ENCODE data around the gene TMIGD1.

Gene TMIGD1

DNA sequence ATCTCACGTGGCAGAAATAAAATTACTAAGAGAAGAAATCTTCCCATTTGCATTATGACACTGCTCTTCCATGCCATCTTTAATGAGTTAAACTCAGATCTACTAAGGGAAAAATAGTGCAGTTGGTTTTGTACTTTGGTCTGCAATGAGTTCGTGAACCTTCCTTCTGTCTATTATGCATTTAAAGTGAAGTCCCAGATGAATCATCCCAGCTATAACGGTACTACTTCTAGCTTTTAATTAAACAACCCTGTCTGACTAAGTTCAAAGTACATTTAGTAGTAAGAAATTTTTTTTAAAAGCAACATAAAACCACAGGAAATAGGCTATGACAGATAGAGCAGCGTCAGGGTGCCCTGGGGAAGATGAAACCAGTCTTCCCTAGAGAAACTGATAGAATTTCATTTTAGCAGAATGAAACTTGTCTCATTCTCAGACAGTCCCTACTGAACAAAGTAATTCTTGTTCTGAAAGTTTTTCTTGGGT lies 1.8 kb downstream of the TMIGD1 start:
- DNase-seq (ENCODE audit: low spot score) = peak; percentile 80

DNA sequence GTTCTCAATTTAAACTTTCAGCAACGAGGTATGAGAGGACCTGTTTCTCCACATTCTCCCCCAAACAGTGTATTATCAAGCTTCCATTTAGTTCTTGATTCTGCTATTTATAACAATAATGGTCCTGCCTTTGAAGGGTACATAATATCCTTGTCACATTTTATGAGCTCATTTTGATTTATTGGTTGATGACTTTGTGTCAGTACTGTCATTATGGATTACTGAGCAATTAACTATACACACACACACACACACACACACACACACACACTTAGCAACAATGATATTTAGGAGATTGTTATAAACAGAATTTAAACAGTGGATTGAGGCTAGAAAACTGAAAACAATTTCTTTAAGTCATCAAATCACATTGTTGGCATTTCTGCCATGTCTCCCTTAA lies 7.0 kb downstream of the TMIGD1 start:
- DNase-seq (ENCODE audit: low spot score) = no peak

- DNase-seq (ENCODE audit: low spot score) = no peak
Measured at GRCh38 chr17:30324723-30325122, 9.1 kb downstream of the TMIGD1 start.

DNA sequence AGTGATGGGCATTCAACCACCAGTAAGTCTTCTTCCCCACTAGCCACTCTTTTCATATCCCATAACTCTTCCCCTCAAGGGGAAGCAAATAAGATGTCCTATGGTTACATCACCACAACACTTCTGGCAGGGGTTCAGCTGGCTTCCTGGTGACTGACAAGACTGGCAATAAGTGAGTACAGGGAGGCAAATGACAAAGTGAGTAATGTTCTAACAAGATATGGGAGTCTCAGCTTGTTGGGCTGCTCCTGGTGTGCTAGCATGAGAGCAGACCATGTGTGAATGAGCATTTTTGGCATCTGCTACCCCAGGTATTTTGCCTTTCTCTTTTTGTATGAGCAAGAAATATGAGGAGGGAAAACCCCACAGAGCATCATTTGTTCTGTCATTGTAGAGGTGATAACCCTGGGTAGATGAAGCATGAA lies 9.9 kb downstream of the TMIGD1 start:
- DNase-seq (ENCODE audit: low spot score) = peak; percentile 59

- peak; percentile 62 for DNase-seq (ENCODE audit: low spot score)
Measured at GRCh38 chr17:30323262-30323894, 10.5 kb downstream of the TMIGD1 start.

GRCh38 chr17:30321314-30321713 lies 12.5 kb downstream of the TMIGD1 start:
- no peak for DNase-seq (ENCODE audit: low spot score)

- DNase-seq (ENCODE audit: low spot score) = no peak
Measured at GRCh38 chr17:30318155-30318554, 15.7 kb downstream of the TMIGD1 start.

DNA sequence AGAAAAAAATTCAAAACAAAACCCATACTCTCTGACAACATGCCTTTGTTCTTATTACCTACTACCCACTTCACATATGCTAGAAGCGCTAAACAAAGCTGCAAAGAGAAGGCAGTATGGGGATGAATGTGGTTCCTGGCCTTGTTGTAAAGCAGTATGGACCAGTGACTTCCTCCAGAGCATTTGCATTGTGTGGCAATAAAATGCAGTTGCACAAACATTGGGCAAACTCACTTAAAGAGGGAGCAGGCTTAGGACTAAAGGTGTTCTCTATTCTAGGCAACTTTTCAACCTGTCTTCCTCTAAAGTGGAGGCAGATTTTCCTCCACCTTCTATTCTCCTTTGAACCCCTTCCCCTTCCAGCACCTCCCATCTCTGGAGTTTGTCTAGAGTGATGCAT lies 17.1 kb downstream of the TMIGD1 start:
- DNase-seq (ENCODE audit: low spot score) = no peak

- no peak for DNase-seq (ENCODE audit: low spot score)
Measured at GRCh38 chr17:30315106-30315505, 18.8 kb downstream of the TMIGD1 start.

DNA sequence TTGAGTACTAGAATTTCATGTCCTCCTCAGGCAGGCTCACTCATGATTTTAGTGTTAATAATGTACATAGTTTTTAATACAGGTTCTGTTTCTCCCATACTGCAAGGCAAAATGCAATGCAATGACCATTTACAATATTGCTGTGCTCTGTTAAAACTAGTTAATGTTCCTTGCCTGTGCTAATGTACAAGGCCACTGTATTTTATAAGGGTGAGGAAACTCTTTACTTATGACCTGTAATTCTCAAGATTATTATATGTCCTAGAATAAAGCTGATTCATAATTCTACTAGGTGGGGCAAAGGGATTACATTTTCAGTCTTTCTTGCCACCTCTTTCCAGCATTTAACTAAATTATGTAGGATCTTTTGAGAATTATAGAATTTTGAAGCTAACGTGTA lies 19.4 kb downstream of the TMIGD1 start:
- no peak for DNase-seq (ENCODE audit: low spot score)

GRCh38 chr17:30312226-30312625 lies 21.6 kb downstream of the TMIGD1 start:
- DNase-seq (ENCODE audit: low spot score) = no peak

DNA sequence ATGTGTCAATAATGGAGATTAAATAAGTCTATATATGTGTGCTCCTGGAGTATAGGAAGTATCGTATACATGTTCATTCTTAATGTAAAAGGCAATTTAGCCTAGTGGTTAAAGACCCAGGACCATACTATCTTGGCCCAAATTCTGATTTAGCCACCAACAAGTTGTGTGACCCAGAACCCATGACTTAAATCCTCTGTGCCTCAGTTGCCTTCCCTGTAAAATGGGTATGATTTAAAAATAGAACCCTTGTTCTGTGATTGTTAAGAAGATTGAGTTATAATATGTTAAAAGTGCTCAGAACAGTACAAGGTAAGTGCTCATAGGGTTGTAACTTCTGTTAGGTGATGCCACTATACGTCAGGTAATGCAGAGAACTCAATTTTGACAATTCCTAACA lies 23.3 kb downstream of the TMIGD1 start:
- DNase-seq (ENCODE audit: low spot score) = no peak

- no peak for DNase-seq (ENCODE audit: low spot score)
Measured at GRCh38 chr17:30309591-30309990, 24.3 kb downstream of the TMIGD1 start.

GRCh38 chr17:30308406-30308805 lies 25.5 kb downstream of the TMIGD1 start:
- no peak for DNase-seq (ENCODE audit: low spot score)

- no peak for DNase-seq (ENCODE audit: low spot score)
Measured at GRCh38 chr17:30304778-30305177, 29.1 kb downstream of the TMIGD1 start.

GRCh38 chr17:30302241-30302640 lies 31.6 kb downstream of the TMIGD1 start:
- no peak for DNase-seq (ENCODE audit: low spot score)

GRCh38 chr17:30300818-30301217 lies 33.0 kb downstream of the TMIGD1 start:
- DNase-seq (ENCODE audit: low spot score) = no peak

DNA sequence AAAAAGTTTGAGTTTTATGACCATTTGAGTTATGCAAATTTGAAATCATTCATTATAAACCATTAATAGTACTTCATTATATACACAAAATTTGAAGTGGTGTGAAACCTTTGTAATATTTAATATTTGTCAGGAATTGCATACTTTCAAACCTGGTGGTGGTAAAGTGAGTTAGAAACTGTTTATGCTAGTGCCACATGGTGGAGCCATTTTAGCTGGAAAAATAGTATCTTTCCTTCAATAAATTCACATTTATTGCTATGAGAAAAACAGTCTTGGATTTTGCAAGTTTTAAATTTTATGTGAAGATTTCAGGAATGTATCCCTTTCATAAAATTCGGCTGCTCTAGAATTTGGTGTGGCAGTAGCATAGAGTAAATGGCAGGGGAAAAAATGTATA lies 34.9 kb downstream of the TMIGD1 start:
- DNase-seq (ENCODE audit: low spot score) = peak; percentile 2

GRCh38 chr17:30297715-30298114 lies 36.1 kb downstream of the TMIGD1 start:
- no peak for DNase-seq (ENCODE audit: low spot score)

- DNase-seq (ENCODE audit: low spot score) = no peak
Measured at GRCh38 chr17:30296499-30297080, 37.3 kb downstream of the TMIGD1 start.

- DNase-seq (ENCODE audit: low spot score) = peak; percentile 3
Measured at GRCh38 chr17:30292286-30292858, 41.5 kb downstream of the TMIGD1 start.

- peak; percentile 86 for DNase-seq (ENCODE audit: low spot score)
Measured at GRCh38 chr17:30291543-30292285, 42.1 kb downstream of the TMIGD1 start, which contains the start of gene BLMH. Gene BLMH, minus strand, starts transcription at chr17:30291944. Its CDS starts 125 bp downstream, at chr17:30291819.

Data from CD4-positive, alpha-beta T cell treated with Interleukin-2 at 100 ng/mL for 4 hours (primary cell).